ENCODE measurements around the gene ANLN.

DNA sequence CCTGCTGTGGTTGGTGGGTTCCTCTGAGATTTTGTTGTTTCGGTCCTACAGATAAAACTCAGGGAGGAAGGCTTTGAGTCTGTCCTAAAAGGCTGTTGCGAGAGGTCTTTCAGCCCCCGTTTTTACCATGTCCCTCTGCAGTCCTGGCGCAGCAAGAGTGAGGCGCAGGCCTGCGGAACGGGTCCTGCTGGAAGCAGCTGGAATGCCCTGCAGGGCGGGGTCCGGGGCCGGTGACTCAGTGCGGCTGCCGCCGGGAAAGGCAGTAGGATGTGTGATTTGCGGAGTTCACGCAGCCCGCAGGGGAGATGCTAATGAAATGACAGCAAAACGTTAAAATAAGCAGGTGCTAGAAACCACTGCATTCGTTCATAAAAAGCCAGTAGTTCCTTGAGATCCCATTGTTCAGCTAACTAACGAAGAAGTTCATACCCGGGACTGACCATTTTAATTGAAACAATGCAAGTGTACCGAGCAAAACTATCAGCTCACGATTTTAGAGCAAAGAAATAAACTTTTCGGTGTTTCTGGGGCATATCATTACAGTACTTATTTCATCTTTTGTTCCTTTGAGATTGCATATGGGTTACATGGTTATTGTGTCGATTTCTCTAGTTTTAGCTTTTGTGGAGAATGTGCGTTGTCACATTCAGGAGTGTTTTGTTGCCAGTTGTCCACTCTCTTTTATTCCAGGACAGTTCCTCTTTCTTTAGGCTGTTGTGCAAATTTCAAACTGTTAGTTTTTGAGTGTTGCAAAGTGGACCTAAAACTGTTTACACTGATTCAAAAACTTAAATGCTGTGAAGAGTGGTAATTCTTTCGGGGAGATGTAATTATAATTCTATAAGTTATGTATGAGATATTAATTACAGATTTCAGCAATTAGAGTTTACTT lies 783 bp downstream of the ANLN start:
- TF ChIP-seq ZNF335 (tag by site-specific recombination; conservative IDR thresholded peaks at IDR 0.05), result peak; percentile 97
- no peak for TF ChIP-seq ZNF292 (tag by site-specific recombination; IDR thresholded peaks at IDR 0.05; ENCODE audit: borderline replicate concordance, low read depth)
- TF ChIP-seq ZFP37 (tag by site-specific recombination; IDR thresholded peaks at IDR 0.05), result peak; percentile 11; the same call in 1 of the 2 replicates

Data from HEK293 (cell line).